Activated naive CD4-positive, alpha-beta T cell treated with anti-CD3 and anti-CD28 coated beads, Interleukin-2, amount 50 U/mL, for 72 hours (primary cell): ENCODE data around the gene PRKCD. TPM values are rescaled to one million over a fixed set of nuclear protein-coding genes. Genes with fewer than 3 reads are reported as not detected.
A peak's percentile ranks its signal among the peaks of the same experiment; 100 is the strongest.
"Not testable (repeated sequence)": the region's sequence is repeated elsewhere in the genome, so short reads cannot be mapped to it uniquely, and the experiment has no call there.

ENCODE experiments used
- ATAC-seq, 2 donors: fragments of 150-1000 bp; cut with Tn5 transposase; 2 replicates each; pipeline ENCODE4 v1.10.0; 2021; ENCODE audit warnings: mild to moderate bottlenecking in 2 of 2, moderate library complexity in 2 of 2
- DNase-seq, 2 donors: peaks; one replicate each; pipeline ENCODE4 v3.0.0; 2021 to 2022; ENCODE audit warnings: low spot score in 2 of 2
- H3K27ac Mint-ChIP-seq, 2 donors: one replicate each; pipeline ENCODE4 v1.8.0; 2022; ENCODE audit warnings: mild to moderate bottlenecking in 2 of 2, mixed read lengths in 2 of 2
- H3K36me3 Mint-ChIP-seq, 2 donors: one replicate each; pipeline ENCODE4 v1.8.0; 2022; ENCODE audit warnings: mixed read lengths in 2 of 2
- H3K9me3 Mint-ChIP-seq, 2 donors: one replicate each; pipeline ENCODE4 v1.8.0; 2022; ENCODE audit warnings: mixed read lengths in 2 of 2
- total RNA-seq, 2 donors: library from RNA; stranded (reverse); gene quantifications; one replicate each; pipeline ENCODE4 v1.2.3, GENCODE V29; 2022

The PRKCD gene
- total RNA-seq, 2 donors from 2014 or later: 3.4 to 22.5 TPM

DNA sequence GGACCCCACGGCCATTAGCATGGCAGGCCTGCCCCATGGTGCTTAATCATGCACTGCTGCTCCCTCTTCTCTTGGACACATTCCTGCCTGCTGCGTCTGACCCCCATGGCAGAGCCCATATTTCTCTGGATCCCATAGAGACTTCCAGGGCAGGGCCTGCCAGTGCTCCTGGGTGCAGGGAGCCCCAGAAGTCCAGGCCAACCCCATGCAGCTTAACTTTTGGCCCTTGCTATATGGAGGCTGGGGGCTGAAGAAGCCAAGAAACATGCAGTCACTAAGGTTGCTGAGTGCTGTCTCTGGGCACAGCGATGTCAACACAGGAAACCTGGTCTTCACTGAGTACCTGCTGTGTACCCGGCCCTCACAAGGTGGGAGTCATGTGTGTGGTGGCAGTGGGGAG, 11.3 kb upstream of the PRKCD start:
- H3K27ac Mint-ChIP-seq: no peak overlapping the region
- no peak for DNase-seq
- no peak for ATAC-seq
- H3K9me3 Mint-ChIP-seq: no peaks in the 10 kb centered on the region
- H3K36me3 Mint-ChIP-seq: no peaks in the 10 kb centered on the region

DNA sequence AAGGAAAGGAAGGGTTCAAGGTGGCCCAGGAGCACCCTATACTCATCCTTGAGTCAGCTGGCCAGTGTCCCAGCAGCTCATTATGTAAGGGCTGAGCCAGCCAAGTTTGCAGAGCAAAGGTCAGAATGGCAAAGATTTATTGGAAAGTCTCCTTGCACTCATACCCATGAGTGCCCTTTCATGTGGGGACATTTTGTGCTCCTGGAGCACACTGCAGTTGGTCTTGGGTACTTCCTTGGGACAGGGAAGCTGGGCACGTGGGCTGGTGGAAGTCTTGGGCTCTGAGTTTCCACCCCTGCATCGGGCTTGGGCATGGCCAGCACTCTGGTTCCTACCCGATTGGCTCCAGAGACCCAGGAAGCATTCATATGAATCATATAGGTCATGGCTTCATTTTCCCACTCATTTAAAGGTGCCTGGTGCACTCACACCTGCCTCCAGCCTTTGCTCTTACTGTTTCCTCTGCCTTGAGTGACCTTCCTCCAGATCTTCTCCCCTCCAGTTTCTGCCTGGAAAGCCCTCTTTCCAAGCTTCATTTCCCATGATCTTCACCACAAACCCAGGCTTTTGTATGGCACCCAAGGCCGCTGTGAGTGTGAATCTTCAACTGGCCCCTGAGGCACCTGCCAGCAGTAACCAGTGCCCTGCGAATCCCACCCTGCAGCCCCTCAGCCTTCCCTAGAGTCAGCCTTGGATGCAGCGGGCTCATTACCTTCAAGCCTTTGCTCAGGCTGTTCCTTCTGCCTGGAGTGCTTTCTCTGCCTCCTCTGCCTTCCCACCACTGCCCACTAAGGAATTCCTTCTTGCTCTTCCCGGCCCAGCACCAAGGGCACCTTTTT, 10.5 kb upstream of the PRKCD start:
- ATAC-seq (no peak), DNase-seq (no peak)
- no peak overlapping the region for H3K27ac Mint-ChIP-seq
- no peaks in the 10 kb centered on the region for H3K9me3 Mint-ChIP-seq
- no peaks in the 10 kb centered on the region for H3K36me3 Mint-ChIP-seq

- H3K27ac Mint-ChIP-seq, H3K9me3 Mint-ChIP-seq, ATAC-seq, H3K36me3 Mint-ChIP-seq, DNase-seq: not testable (repeated sequence)
Observed at GRCh38 chr3:53151086-53151438, 9.9 kb upstream of the PRKCD start.

DNA sequence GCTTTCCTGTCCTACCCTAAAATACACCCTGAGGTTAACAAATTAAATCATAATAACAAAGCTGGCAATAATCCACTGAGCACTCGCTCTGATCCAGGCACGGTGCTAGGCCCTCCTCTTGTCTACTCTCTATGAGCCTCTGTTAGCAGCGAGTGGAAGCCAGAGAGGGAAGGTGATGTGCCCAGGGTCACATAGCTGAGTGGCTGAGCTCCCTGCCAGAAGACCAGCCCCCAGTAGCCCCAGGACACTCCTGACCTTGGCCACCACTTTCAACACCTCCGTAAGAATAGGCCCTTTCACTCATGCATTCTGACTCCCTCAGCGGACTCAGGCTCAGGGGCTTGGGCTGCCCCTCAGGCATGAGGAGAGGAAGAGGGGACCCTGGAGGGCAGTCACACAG, 9.5 kb upstream of the PRKCD start:
- Mint-ChIP-seq H3K9me3 (no peaks in the 10 kb centered on the region), H3K27ac (no peak overlapping the region), H3K36me3 (no peaks in the 10 kb centered on the region)
- ATAC-seq (no peak), DNase-seq (no peak)

DNA sequence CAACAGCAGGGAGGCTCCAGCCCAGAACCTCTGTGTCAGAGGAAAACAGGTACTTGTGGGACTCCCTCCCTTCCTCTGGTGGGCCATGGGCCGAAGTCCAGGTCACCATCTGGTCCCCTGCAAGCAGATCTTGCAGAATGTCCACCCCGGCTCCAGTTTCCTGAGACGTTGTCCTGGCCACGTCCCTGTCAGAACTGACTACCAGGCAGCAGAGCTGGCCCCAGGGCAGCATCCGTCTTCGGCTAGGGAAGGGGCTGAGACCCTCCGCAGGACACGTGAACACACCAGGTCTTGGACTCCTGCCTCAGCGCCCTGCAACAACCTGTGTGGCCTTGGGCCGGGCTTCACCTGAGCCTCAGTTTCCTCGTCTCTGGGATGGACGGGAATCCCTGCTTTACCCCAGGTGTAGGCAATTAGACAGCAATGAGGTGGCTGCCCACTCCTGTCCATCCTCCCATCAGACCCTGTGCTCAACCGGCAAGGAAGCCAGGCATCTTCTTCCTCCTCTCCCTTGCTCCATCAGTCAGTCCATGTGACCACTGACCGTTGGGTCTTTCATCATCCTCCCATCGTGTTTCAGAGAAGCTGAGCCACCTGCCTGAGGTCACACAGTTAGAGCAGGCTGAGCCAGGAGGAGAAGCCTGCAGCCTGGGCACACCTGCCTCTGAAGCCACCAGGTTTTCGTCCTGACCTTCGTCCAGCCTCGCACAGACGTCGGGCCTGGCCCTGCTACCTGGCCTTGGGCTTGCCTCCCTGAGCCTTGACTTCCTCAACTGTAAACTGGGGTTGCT, 8.9 kb upstream of the PRKCD start:
- no peak for ATAC-seq
- no peaks in the 10 kb centered on the region for H3K36me3 Mint-ChIP-seq

GRCh38 chr3:53153264-53153823, 7.7 kb upstream of the PRKCD start:
- Mint-ChIP-seq H3K27ac (no peak overlapping the region), H3K9me3 (no peaks in the 10 kb centered on the region), H3K36me3 (no peaks in the 10 kb centered on the region)
- ATAC-seq: no peak
- DNase-seq: no peak

More for the DNA sequence above, 8.9 kb upstream of the PRKCD start:
- H3K27ac Mint-ChIP-seq: no peak overlapping the region
- no peaks in the 10 kb centered on the region for H3K9me3 Mint-ChIP-seq
- no peak for DNase-seq

DNA sequence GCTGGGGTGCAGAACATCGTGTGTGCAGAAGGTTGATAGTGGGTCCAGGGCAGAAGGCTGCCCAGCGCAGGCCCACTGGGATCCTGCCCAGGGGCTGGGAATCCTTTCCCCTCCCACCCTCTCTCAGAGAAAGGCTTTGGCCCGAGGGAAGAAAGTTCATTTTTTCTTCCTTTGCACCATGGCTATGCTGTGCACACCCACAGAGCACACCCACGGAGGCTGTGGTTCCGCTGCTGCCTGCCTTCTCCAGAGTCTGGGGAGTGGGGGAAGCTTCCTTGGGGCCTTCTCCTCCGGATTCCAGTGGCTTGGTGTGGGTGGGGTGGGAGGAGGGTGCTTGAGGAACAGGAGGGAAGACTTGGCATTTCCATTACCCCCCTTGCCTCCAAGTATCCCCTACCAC, 7.0 kb upstream of the PRKCD start:
- no peak for DNase-seq
- Mint-ChIP-seq H3K9me3 (no peaks in the 10 kb centered on the region), H3K36me3 (no peaks in the 10 kb centered on the region), H3K27ac (no peak overlapping the region)
- no peak for ATAC-seq

DNA sequence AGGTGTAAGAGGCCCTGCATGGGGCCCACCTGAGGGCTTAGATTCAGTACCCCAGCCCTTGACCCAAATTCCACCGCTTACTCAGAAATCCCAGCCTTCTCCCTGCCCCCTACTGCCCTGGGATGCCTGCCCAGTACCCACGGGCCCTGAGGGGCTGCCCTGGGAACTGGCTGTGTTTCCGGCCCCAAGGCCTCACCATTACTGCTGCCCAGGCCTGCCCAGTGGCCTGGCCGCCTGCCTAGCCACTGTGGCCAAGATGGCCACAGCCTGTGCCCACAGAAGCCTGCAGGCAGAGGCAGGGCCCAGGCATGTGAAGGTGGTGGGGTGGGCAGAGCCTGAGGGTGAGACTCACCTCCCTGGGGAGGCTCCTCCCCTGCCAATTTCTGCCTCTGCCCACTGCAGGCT, 6.1 kb upstream of the PRKCD start:
- Mint-ChIP-seq H3K36me3 (no peaks in the 10 kb centered on the region), H3K9me3 (no peaks in the 10 kb centered on the region), H3K27ac (no peak overlapping the region)
- DNase-seq (no peak), ATAC-seq (no peak)

DNA sequence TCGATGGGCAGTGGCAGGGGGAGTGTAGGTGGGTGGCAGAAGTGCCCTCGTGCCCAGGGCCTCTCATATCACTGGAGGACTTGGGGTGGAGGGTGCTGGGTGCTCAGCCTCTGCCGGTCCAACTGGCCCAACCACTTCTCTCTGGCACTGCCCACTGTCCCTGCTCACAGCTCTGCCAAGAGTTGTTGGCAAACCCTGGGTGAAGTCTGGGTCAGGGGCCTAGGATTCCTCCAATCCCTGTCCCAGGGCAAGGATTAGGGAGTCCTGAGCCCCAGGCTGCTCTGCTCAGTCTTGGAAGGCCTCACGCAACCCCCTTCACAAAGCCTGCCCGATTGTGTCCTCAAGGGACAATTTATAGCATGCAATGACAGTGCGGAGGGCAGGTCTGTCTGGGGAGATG, 5.2 kb upstream of the PRKCD start:
- H3K9me3 Mint-ChIP-seq: no peaks in the 10 kb centered on the region
- no peaks in the 10 kb centered on the region for H3K36me3 Mint-ChIP-seq
- ATAC-seq (no peak), DNase-seq (no peak)
- H3K27ac Mint-ChIP-seq: no peak overlapping the region

GRCh38 chr3:53156368-53156834, 4.6 kb upstream of the PRKCD start:
- ATAC-seq: no peak
- no peaks in the 10 kb centered on the region for H3K36me3 Mint-ChIP-seq
- no peak for DNase-seq
- no peak overlapping the region for H3K27ac Mint-ChIP-seq
- H3K9me3 Mint-ChIP-seq: no peaks in the 10 kb centered on the region

DNA sequence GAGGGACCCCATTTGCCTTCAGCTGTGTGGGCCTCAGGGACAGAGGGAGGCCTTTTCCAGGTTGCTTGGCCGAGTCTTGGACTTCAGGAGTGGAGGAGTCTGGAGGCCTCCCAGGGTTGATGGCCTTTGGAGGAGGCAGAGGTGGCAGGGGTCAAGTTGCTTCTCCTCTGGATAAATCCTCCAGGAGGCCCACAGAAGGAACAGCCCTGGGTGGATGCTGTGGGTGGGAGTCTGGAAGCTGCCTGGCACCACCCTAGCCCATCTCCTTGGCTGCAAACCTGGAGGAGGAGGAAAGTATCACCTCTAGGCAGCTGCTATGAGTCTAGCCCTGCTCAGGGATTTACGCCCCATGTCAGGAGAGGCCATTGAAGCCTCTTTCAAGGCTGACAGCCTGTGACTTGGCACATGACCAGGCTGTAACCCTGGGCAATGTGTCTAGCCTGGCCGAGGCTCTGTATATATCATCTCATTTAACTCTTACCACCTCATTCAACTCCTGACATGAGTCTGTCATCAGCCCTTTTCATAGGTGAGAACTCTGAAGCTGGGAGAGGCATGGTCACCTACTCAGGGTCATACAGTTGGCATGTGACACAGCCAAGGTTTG, 2.9 kb upstream of the PRKCD start:
- no peaks in the 10 kb centered on the region for H3K9me3 Mint-ChIP-seq
- no peaks in the 10 kb centered on the region for H3K36me3 Mint-ChIP-seq
- DNase-seq (no peak), ATAC-seq (no peak)
- no peak overlapping the region for H3K27ac Mint-ChIP-seq

DNA sequence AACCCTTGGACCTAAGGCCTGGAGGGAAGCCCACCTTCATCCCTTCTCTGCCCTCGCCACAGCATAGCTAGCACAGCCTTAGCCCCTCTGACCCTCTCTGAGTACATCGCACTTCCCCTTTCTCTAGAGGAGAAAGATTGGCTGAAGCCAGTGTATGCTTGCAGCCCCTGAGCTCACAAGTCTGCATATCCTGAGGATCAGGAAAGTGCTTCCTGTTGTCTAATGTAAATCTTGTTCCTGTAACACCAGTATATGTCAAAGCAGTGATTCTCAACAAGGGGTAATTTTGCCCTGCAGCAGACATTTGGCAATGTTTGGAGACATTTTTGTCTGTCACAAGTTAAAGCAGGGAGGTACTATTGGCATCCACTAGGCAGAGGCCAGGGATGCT, 2.2 kb upstream of the PRKCD start:
- DNase-seq: no peak
- ATAC-seq: no peak
- no peaks in the 10 kb centered on the region for H3K9me3 Mint-ChIP-seq
- H3K36me3 Mint-ChIP-seq: no peaks in the 10 kb centered on the region
- no peak overlapping the region for H3K27ac Mint-ChIP-seq

DNA sequence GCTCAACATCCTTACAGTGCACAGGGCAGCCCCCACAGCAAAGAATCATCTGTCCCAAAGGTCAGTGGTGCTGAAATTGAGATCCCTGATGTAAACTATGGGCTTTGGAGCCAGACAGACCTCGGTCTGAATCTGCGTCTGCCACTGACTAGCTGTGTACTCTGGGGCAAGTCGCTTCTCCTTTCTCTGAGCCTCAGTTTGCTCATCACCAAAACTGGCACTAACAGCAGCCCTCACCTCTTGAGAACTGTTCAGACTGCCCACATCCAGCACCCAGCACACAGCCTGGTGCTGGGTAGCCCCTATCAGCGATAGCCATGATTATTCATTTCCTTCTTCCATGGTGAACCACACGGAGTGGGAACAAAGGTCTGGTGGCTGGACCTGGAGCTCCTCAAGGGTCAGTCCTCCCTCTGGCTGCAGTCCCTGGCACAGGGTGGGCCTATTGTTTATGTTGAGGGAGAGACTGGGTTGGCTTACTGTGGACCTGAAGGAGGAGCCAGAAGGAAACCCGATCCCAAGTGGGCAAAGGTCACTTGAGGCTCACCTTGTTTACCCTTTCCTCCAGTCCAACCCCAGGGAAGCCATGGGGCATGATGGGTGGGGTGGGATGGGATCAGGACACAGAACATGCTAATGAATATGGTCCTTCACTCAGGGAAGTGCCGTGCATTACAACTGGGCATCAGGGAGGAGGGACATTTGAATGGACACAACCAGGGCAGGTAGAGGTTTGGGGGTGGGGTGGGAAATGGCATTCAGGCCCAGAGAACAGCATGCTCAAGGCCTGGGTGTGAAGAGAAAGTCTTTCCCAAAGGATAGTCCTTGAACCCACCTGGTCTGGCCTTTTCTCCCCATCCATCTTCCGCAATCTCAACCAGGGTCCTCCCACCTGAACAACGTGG, 1.6 kb upstream of the PRKCD start:
- no peak for ATAC-seq
- no peaks in the 10 kb centered on the region for H3K36me3 Mint-ChIP-seq
- DNase-seq: no peak
- H3K27ac Mint-ChIP-seq: no peak overlapping the region
- no peaks in the 10 kb centered on the region for H3K9me3 Mint-ChIP-seq

DNA sequence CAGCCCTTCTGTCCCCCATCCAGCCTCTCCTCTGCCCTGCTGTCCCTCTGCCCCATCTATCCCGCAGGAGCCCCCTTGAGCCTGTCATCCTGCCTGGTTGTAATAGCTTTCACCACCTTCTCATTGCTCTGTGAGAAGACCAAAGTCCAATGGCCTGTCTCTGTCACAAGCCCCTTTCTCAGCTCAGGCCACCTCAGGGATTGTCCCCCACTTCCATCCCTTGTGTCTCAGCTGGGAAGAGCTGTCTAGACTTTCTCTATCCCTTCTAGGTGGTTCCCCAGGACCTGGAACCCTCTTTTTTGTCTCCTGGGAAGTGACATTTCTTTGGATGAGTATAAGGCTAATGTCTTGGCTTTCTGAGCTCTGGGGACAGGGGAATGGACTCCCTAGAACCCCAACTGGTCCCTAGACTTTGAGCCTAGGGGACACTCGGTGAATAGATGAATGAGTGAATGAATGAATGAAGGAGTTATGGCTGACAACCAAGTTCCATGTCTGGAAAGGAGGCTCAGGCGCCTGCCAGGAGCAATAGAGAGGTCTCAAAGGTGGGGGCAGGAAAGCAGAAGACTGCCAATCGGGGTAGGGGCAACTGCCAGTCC, 849 bp upstream of the PRKCD start:
- no peaks in the 10 kb centered on the region for H3K36me3 Mint-ChIP-seq
- no peaks in the 10 kb centered on the region for H3K9me3 Mint-ChIP-seq
- DNase-seq (no peak), ATAC-seq (no peak)
- peak overlapping the region in 1 of 2 donors; percentile 15 for H3K27ac Mint-ChIP-seq

GRCh38 chr3:53161450-53161819, 426 bp downstream of the PRKCD start:
- no peaks in the 10 kb centered on the region for H3K9me3 Mint-ChIP-seq
- peak; percentile 3 to 35 for ATAC-seq
- DNase-seq: no peak
- H3K36me3 Mint-ChIP-seq: no peaks in the 10 kb centered on the region
- peak overlapping the region; percentile 44 to 52 for H3K27ac Mint-ChIP-seq
